Natural killer cell (primary cell): ENCODE data around the gene ATAT1. TPM values are rescaled to one million over a fixed set of nuclear protein-coding genes. Genes with fewer than 3 reads are reported as not detected.

Experiments
- ATAC-seq, 3 donors: fragments of 150-1000 bp in 2 of 3; fragments of 200-7000 bp in 1 of 3; cut with Tn5 transposase; 1 replicate in 1 of 3; 2 replicates in 2 of 3; pipeline ENCODE4 v1.10.0; 2021; ENCODE audit warnings: mild to moderate bottlenecking in 2 of 3, moderate library complexity in 2 of 3
- DNase-seq, 2 donors: peaks; one replicate each; pipeline versions ENCODE4 v3.0.0 to v3.0.0-alpha.2; 2013 to 2021; ENCODE audit warnings: mixed read lengths in 1 of 2
- H3K27ac ChIP-seq: one replicate; pipeline ENCODE4 v1.5.1; 2013; ENCODE audit warnings: mild to moderate bottlenecking, low read length
- H3K27me3 ChIP-seq: one replicate; pipeline ENCODE4 v1.6.1; 2013; ENCODE audit warnings: low read length; ENCODE audit not compliant: control insufficient read depth, insufficient read depth
- H3K36me3 ChIP-seq: one replicate; pipeline ENCODE4 v1.6.1; 2013; ENCODE audit warnings: low read length; ENCODE audit not compliant: control insufficient read depth, insufficient read depth
- H3K4me1 ChIP-seq: one replicate; pipeline ENCODE4 v1.6.1; 2013; ENCODE audit warnings: low read length; ENCODE audit not compliant: control insufficient read depth, insufficient read depth
- H3K4me3 ChIP-seq: one replicate; pipeline ENCODE4 v1.5.1; 2013; ENCODE audit warnings: low read length
- H3K9me3 ChIP-seq: one replicate; pipeline ENCODE4 v1.6.1; 2013; ENCODE audit warnings: low read length; ENCODE audit not compliant: control insufficient read depth, insufficient read depth
- H3K27ac Mint-ChIP-seq, 2 donors: one replicate each; pipeline ENCODE4 v1.8.0; 2022; ENCODE audit warnings: mild to moderate bottlenecking in 2 of 2, mixed read lengths in 2 of 2, moderate library complexity in 1 of 2
- H3K27me3 Mint-ChIP-seq, 2 donors: one replicate each; pipeline ENCODE4 v1.8.0; 2022; ENCODE audit warnings: low read depth in 2 of 2, mixed read lengths in 2 of 2
- H3K36me3 Mint-ChIP-seq: one replicate; pipeline ENCODE4 v1.8.0; 2022; ENCODE audit warnings: mixed read lengths
- H3K4me1 Mint-ChIP-seq, 2 donors: one replicate each; pipeline ENCODE4 v1.8.0; 2022; ENCODE audit warnings: mixed read lengths in 2 of 2
- H3K4me3 Mint-ChIP-seq: one replicate; pipeline ENCODE4 v1.8.0; 2022; ENCODE audit warnings: mild to moderate bottlenecking, moderate library complexity, mixed read lengths
- H3K9me3 Mint-ChIP-seq, 2 donors: one replicate each; pipeline ENCODE4 v1.8.0; 2022; ENCODE audit warnings: mixed read lengths in 2 of 2
- WGBS: methylation state at CpG from one replicate; pipeline ENCODE4 v1.1.7; 2013; ENCODE audit warnings: missing lambda C conversion rate; ENCODE audit not compliant: insufficient coverage; 5-methylcytosine and 5-hydroxymethylcytosine counted together
- intact Hi-C: fragments of 100-400 bp; cut with micrococcal nuclease; formaldehyde crosslinking; loops from one replicate; pipeline ENCODE4 v1.14.2; 2022
- total RNA-seq, 4 donors: library from RNA; stranded (reverse); fragments of 120-200 nt in 1 of 4; gene quantifications; one replicate each; pipeline versions ENCODE4 v1.2.3 to v1.2.4, GENCODE V29; 2013 to 2022
- TF ChIP-seq, protein P1 (sequence below): fragments of 200-600 bp; IDR thresholded peaks from one replicate; pipeline ENCODE4 v1.8.0; 2022; ENCODE audit warnings: antibody characterized with exemption

Gene ATAT1
- total RNA-seq, 3 donors from 2014 or later (not counting 1 experiment from before 2014, with no cell fraction given), result 8.1 to 10.8 (median 8.9) TPM

- H3K4me3 Mint-ChIP-seq, result peak within 1 kb of the TSS; percentile 86
- intact Hi-C loops, result loop anchor here (2.0 kb wide), 3 partner anchors 30 to 74 kb away; partner anchors contain the start of genes MRPS18B, PPP1R10, PPP1R18 and TUBB
- H3K4me3 ChIP-seq, result peak within 1 kb of the TSS; percentile 96
- H3K9me3 ChIP-seq, result no peaks in the 10 kb centered on the region
- H3K4me1 ChIP-seq, result peaks cover 16% of the 10 kb centered on the region
- peak within 1 kb of the TSS; percentile 98 for H3K27ac ChIP-seq
- DNase-seq (peak; percentile 85 to 99), ATAC-seq (peak; percentile 77 to 87 (median 80))
- peaks cover 15 to 24% of the 10 kb centered on the region in 2 donors for H3K4me1 Mint-ChIP-seq
- peak within 1 kb of the TSS; percentile 82 to 83 for H3K27ac Mint-ChIP-seq
- no peaks in the 10 kb centered on the region for H3K9me3 Mint-ChIP-seq
- no peaks in the 10 kb centered on the region for H3K27me3 ChIP-seq
- no peaks in the 10 kb centered on the region for H3K27me3 Mint-ChIP-seq
- peaks cover 11% of the 10 kb centered on the region for H3K36me3 ChIP-seq
- WGBS, result 17% methylated on average over 35 of the region's 37 CpGs
- no peaks in the 10 kb centered on the region for H3K36me3 Mint-ChIP-seq
- TF ChIP-seq, protein P1, sequence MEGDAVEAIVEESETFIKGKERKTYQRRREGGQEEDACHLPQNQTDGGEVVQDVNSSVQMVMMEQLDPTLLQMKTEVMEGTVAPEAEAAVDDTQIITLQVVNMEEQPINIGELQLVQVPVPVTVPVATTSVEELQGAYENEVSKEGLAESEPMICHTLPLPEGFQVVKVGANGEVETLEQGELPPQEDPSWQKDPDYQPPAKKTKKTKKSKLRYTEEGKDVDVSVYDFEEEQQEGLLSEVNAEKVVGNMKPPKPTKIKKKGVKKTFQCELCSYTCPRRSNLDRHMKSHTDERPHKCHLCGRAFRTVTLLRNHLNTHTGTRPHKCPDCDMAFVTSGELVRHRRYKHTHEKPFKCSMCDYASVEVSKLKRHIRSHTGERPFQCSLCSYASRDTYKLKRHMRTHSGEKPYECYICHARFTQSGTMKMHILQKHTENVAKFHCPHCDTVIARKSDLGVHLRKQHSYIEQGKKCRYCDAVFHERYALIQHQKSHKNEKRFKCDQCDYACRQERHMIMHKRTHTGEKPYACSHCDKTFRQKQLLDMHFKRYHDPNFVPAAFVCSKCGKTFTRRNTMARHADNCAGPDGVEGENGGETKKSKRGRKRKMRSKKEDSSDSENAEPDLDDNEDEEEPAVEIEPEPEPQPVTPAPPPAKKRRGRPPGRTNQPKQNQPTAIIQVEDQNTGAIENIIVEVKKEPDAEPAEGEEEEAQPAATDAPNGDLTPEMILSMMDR, result no peak
Observed at GRCh38 chr6:30646450-30647241, 20.0 kb downstream of the ATAT1 start, which contains the start of gene C6orf136. Gene C6orf136 (plus strand): TSS chr6:30647133. CDS start chr6:30647232, 99 bp downstream.

DNA sequence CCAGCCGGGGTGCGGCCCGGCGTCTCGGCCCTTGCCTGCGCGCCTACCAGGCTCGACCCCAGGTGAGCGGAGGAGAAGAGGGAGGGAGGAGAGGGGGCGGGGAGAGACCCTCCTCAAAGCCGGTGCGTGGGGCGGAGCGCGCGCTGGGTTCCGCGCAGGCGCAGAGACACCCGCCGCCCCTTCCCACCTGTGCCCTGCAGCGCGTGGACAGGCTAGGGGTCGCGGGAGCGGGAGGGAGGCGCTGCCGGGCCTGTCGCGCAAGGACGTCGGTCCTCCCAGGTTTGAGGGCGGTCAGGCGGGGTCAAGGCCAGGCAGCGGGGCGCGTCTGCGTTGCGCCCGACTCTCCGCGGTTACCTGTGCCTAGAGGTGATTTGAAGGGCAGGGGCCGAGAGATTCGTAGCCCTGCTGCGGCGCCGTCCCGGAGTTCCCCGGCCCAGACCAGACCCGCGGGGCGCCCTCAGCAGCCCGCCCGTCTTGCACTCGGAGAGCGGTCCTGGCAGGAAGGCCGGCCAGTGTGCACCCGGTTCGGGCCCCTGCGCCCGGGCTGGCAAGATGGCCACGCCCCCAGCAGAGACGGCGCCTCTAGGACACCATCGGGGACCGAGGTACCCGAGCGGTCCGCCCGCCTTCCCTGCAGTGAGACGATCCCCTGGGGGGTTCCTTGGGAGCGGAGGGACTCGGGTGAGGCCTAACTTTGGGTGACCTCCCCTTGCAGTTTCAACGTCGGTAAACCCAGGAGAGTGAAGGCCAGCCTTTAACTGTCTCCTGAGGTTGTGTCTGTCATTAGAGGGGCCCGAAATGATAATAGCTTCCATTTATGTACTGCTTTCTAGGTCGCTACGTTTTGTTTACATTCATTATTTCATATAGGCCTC, 20.8 kb downstream of the ATAT1 start:
- Mint-ChIP-seq H3K9me3 (no peaks in the 10 kb centered on the region), H3K27me3 (no peaks in the 10 kb centered on the region), H3K4me1 (peaks cover 15 to 24% of the 10 kb centered on the region in 2 donors), H3K4me3 (peak overlapping the region; percentile 86), H3K36me3 (no peaks in the 10 kb centered on the region), H3K27ac (peak overlapping the region; percentile 82 to 83)
- Histone ChIP-seq H3K36me3 (peaks cover 19% of the 10 kb centered on the region), H3K4me3 (peak overlapping the region; percentile 96), H3K4me1 (peaks cover 16% of the 10 kb centered on the region), H3K27me3 (no peaks in the 10 kb centered on the region), H3K27ac (peak overlapping the region; percentile 98), H3K9me3 (no peaks in the 10 kb centered on the region)
- peak; percentile 71 to 81 for DNase-seq
- 0% methylated on average over 76 of the region's 78 CpGs for WGBS
- intact Hi-C loops, result loop anchor here (2.0 kb wide), 3 partner anchors 31 to 73 kb away; partner anchors contain the start of genes MRPS18B, PPP1R10, PPP1R18 and TUBB
- TF ChIP-seq, protein P1, result no peak
- ATAC-seq, result peak; percentile 70 to 85 (median 71)

DNA sequence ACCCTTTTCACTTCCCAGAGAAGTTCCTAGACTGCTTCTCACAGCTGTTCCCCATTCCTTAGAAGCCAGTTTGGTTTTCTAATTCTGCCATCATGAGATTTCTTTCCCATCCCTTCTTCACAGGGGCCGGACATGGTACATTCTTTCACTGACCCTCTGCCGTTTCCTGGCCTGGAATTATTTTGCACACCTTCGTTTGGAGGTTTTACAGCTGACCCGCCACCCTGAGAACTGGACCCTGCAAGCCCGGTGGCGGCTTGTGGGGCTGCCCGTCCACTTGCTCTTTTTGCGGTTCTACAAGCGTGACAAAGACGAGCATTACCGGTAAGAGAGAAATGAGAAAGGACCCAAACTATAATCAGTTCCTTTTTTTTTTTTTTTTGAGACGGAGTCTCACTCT, 24.5 kb downstream of the ATAT1 start:
- Histone ChIP-seq H3K9me3 (no peaks in the 10 kb centered on the region), H3K4me1 (peaks cover 16% of the 10 kb centered on the region), H3K27ac (no peak overlapping the region), H3K27me3 (no peaks in the 10 kb centered on the region), H3K4me3 (no peak overlapping the region), H3K36me3 (peaks cover 54% of the 10 kb centered on the region)
- Mint-ChIP-seq H3K9me3 (no peaks in the 10 kb centered on the region), H3K27ac (peak overlapping the region in 1 of 2 donors; percentile 44), H3K4me1 (peaks cover 7 to 17% of the 10 kb centered on the region in 2 donors), H3K36me3 (peaks cover 18% of the 10 kb centered on the region), H3K27me3 (no peaks in the 10 kb centered on the region), H3K4me3 (no peak overlapping the region)
- DNase-seq (no peak), ATAC-seq (no peak)
- intact Hi-C loops, result no loop called here
- TF ChIP-seq, protein P1, result no peak
- WGBS, result 88% methylated on average over 11 of the region's 12 CpGs
